Spinal cord (tissue), 10 donors: ENCODE measurements around the gene OR11A1. TPM values are rescaled to one million over a fixed set of nuclear protein-coding genes. Genes with fewer than 3 reads are reported as not detected.

Experiments
- DNase-seq, 6 donors: peaks; one replicate each; pipeline versions ENCODE4 v3.0.0 to v3.0.0-alpha.2; 2013 to 2015; ENCODE audit warnings: low spot score in 6 of 6, low read depth in 4 of 6
- H3K27ac ChIP-seq: one replicate; pipeline ENCODE4 v1.5.1; 2013; ENCODE audit warnings: low read depth, low read length, control low read depth
- H3K27me3 ChIP-seq: one replicate; pipeline ENCODE4 v1.6.1; 2013; ENCODE audit warnings: low read length; ENCODE audit not compliant: control insufficient read depth, insufficient read depth
- H3K36me3 ChIP-seq: one replicate; pipeline ENCODE4 v1.6.1; 2013; ENCODE audit warnings: low read length; ENCODE audit not compliant: control insufficient read depth, insufficient read depth
- H3K4me1 ChIP-seq: one replicate; pipeline ENCODE4 v1.6.1; 2013; ENCODE audit warnings: low read length; ENCODE audit not compliant: control insufficient read depth, insufficient read depth
- H3K4me3 ChIP-seq: one replicate; pipeline ENCODE4 v1.5.1; 2013; ENCODE audit warnings: low read depth, low read length, control low read depth
- H3K9me3 ChIP-seq: one replicate; pipeline ENCODE4 v1.6.1; 2013; ENCODE audit warnings: low read length; ENCODE audit not compliant: control insufficient read depth, insufficient read depth
- WGBS: methylation state at CpG from one replicate; pipeline ENCODE4 v1.1.5; 2013; ENCODE audit warnings: missing lambda C conversion rate; ENCODE audit not compliant: insufficient coverage; 5-methylcytosine and 5-hydroxymethylcytosine counted together
- polyA plus RNA-seq, 2 donors: library from polyadenylated mRNA; unstranded; fragments of 120-200 nt; gene quantifications; one replicate each; pipeline ENCODE4 v1.2.1, GENCODE V29; 2013; ENCODE audit not compliant: insufficient read length in 2 of 2
- total RNA-seq, 2 donors: library from RNA; depleted of rRNA in 1 of 2; stranded (reverse); fragments of 120-200 nt in 1 of 2; fragments of >200 nt in 1 of 2; gene quantifications; one replicate each; pipeline versions ENCODE4 v1.2.3 to v1.2.4, GENCODE V29; 2013 to 2014
- donor health status: healthy.

OR11A1 gene
- total and polyA plus RNA-seq, 4 donors, result not detected

GRCh38 chr6:29425075-29425474 is 31.8 kb downstream of the OR11A1 start:
- no CpG with 5 or more reads among the region's 1 CpG for WGBS
- H3K4me1 ChIP-seq, result no peaks in the 10 kb centered on the region
- H3K27me3 ChIP-seq, result no peaks in the 10 kb centered on the region
- H3K27ac ChIP-seq, result no peak overlapping the region
- H3K9me3 ChIP-seq, result no peaks in the 10 kb centered on the region
- no peak overlapping the region for H3K4me3 ChIP-seq
- no peak for DNase-seq
- no peaks in the 10 kb centered on the region for H3K36me3 ChIP-seq

- DNase-seq, result no peak
- Histone ChIP-seq H3K36me3 (no peaks in the 10 kb centered on the region), H3K9me3 (no peaks in the 10 kb centered on the region), H3K4me1 (no peaks in the 10 kb centered on the region), H3K27ac (no peak overlapping the region), H3K4me3 (no peak overlapping the region), H3K27me3 (no peaks in the 10 kb centered on the region)
- WGBS, result no CpG with 5 or more reads among the region's 2 CpGs
These were observed 32.3 kb downstream of the OR11A1 start for GRCh38 chr6:29424575-29424974.

DNA sequence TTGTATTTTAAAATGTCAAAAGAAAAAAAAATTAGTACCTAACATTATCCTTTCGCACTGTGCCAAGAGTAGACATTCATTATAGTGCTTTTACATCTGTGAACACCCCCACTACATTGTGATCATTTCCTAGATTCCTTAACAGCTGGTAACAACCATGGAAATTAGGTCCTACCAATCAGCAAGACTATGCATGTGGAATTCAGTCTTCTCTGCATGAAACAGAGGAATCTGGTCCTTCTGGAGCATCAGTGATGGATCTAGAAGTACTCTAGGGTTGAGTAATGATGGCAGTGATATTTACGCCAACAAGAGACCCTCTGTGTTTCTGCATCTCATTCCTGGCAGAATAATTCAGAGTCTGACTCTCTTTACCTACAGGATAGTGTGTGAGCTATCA is 32.7 kb downstream of the OR11A1 start:
- Histone ChIP-seq H3K36me3 (no peaks in the 10 kb centered on the region), H3K4me1 (no peaks in the 10 kb centered on the region), H3K9me3 (no peaks in the 10 kb centered on the region), H3K4me3 (no peak overlapping the region), H3K27ac (no peak overlapping the region), H3K27me3 (no peaks in the 10 kb centered on the region)
- DNase-seq, result no peak
- WGBS, result no CpG with 5 or more reads among the region's 2 CpGs

GRCh38 chr6:29419516-29419915 is 37.4 kb downstream of the OR11A1 start:
- H3K9me3 ChIP-seq, result no peaks in the 10 kb centered on the region
- H3K4me3 ChIP-seq, result no peak overlapping the region
- H3K4me1 ChIP-seq, result no peaks in the 10 kb centered on the region
- no peak for DNase-seq
- no CpG with 5 or more reads among the region's 3 CpGs for WGBS
- no peaks in the 10 kb centered on the region for H3K36me3 ChIP-seq
- H3K27me3 ChIP-seq, result no peaks in the 10 kb centered on the region
- H3K27ac ChIP-seq, result no peak overlapping the region

DNA sequence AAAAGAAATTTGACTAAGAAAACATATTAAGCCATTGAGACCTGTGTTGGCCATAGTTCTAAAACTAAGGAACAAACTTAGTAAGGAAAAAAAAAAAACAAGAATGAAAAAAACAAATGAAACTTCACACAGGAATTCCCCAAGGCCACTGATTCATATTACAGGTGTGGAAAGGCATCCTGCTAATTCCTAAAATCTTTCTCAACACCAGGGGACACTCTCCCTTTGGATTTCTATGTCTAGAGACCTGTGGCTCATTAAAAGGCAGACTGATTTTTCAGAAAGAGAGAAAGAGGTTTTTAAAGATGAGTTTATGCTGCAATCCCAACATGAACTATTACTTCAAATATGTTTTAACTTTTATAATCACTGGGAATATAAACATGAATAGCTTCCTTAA is 42.3 kb downstream of the OR11A1 start, which contains the start of gene OR12D1:
TSS of gene OR12D1 (plus strand) at position 341 of the 400 bp plus-strand sequence.
- H3K9me3 ChIP-seq, result no peaks in the 10 kb centered on the region
- DNase-seq, result no peak

GRCh38 chr6:29403801-29404200 is 53.1 kb downstream of the OR11A1 start:
- no peak for DNase-seq
- WGBS, result no CpG with 5 or more reads among the region's 1 CpG
- Histone ChIP-seq H3K27ac (no peak overlapping the region), H3K4me3 (no peak overlapping the region), H3K4me1 (no peaks in the 10 kb centered on the region), H3K9me3 (no peaks in the 10 kb centered on the region), H3K36me3 (no peaks in the 10 kb centered on the region), H3K27me3 (no peaks in the 10 kb centered on the region)

More for the DNA sequence above, 42.3 kb downstream of the OR11A1 start, which contains the start of gene OR12D1:
- no peaks in the 10 kb centered on the region for H3K4me1 ChIP-seq
- H3K36me3 ChIP-seq, result no peaks in the 10 kb centered on the region
- H3K27ac ChIP-seq, result no peak within 1 kb of the TSS
- no peaks in the 10 kb centered on the region for H3K27me3 ChIP-seq
- no peak within 1 kb of the TSS for H3K4me3 ChIP-seq

GRCh38 chr6:29399525-29399924 is 57.3 kb downstream of the OR11A1 start:
- Histone ChIP-seq H3K4me3 (no peak overlapping the region), H3K36me3 (no peaks in the 10 kb centered on the region), H3K27me3 (no peaks in the 10 kb centered on the region), H3K9me3 (no peaks in the 10 kb centered on the region), H3K4me1 (no peaks in the 10 kb centered on the region), H3K27ac (no peak overlapping the region)
- DNase-seq, result no peak
- WGBS, result no CpG with 5 or more reads among the region's 2 CpGs

DNA sequence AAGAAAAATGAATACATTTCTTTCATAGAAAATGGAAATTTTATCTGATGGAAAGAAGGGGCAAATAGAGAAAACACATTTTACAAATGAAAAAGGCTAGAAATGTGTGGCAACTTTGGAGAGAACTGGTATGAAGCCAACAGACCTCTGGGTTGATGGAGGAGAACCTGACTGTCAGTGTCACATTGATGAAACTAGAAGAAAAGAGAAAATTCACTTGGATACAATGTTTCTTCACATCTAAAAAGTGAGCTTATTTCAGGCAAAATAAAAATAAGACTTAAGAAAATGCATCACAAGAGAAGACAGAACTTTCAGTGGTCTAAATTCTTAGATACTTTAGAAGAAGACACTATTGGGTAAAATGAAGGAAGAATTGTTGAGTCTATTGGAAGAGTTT is 61.5 kb downstream of the OR11A1 start, which contains the start of gene OR12D2:
TSS of gene OR12D2 (plus strand) at position 301 of the 400 bp plus-strand sequence. CDS start 1,069 bp downstream, outside the sequence.
- no peaks in the 10 kb centered on the region for H3K27me3 ChIP-seq
- no peaks in the 10 kb centered on the region for H3K36me3 ChIP-seq
- H3K9me3 ChIP-seq, result no peaks in the 10 kb centered on the region
- H3K4me3 ChIP-seq, result no peak within 1 kb of the TSS
- no peak for DNase-seq
- H3K27ac ChIP-seq, result no peak within 1 kb of the TSS
- no peaks in the 10 kb centered on the region for H3K4me1 ChIP-seq

- DNase-seq, result no peak
- Histone ChIP-seq H3K4me1 (no peaks in the 10 kb centered on the region), H3K27me3 (no peaks in the 10 kb centered on the region), H3K9me3 (no peaks in the 10 kb centered on the region), H3K4me3 (no peak overlapping the region), H3K27ac (no peak overlapping the region), H3K36me3 (no peaks in the 10 kb centered on the region)
- 64% methylated on average over 3 of the region's 4 CpGs for WGBS
These were observed 68.3 kb downstream of the OR11A1 start for GRCh38 chr6:29388533-29388932.

DNA sequence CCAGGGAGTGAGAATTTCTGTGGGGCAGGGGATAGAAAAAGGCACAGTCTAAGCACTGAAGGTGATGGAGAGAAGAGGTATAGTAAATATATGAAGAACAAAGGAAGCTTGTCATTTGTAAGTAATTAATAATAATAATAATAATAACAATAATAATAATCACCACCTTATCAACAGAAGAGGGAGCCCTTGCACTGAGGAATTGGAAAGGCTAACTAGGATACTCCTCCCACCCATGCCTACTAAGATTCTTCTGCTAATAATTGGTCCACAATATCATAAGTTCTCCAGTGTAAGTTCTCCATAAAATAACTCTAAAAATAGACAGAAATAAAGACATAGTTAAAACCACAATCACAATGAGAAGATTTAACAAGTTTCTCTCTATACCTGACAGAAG is 80.9 kb downstream of the OR11A1 start:
- no peak for DNase-seq
- Histone ChIP-seq H3K27ac (no peak overlapping the region), H3K4me1 (no peaks in the 10 kb centered on the region), H3K9me3 (no peaks in the 10 kb centered on the region), H3K27me3 (no peaks in the 10 kb centered on the region), H3K36me3 (no peaks in the 10 kb centered on the region), H3K4me3 (no peak overlapping the region)
